Measurements from ENCODE around the gene COLQ.

COLQ gene

GRCh38 chr3:15456321-15456720 is 65.2 kb downstream of the COLQ start:
- Histone ChIP-seq H3K9ac (ENCODE audit: low read depth, low read length) (no peak overlapping the region), H3K9me3 (ENCODE audit: control insufficient read depth, insufficient read depth, low read length) (no peaks in the 10 kb centered on the region), H3K4me1 (ENCODE audit: control insufficient read depth, insufficient read depth, low read length) (no peaks in the 10 kb centered on the region), H3K4me3 (ENCODE audit: low read depth, low read length) (no peak overlapping the region), H3K27me3 (ENCODE audit: control insufficient read depth, insufficient read depth, low read length) (no peaks in the 10 kb centered on the region), H3K27ac (ENCODE audit: low read depth, low read length) (no peak overlapping the region), H3K36me3 (ENCODE audit: control insufficient read depth, insufficient read depth, low read length) (no peaks in the 10 kb centered on the region)

GRCh38 chr3:15455756-15456155 is 65.8 kb downstream of the COLQ start:
- Histone ChIP-seq H3K9me3 (ENCODE audit: control insufficient read depth, insufficient read depth, low read length) (no peaks in the 10 kb centered on the region), H3K27me3 (ENCODE audit: control insufficient read depth, insufficient read depth, low read length) (no peaks in the 10 kb centered on the region), H3K27ac (ENCODE audit: low read depth, low read length) (no peak overlapping the region), H3K4me1 (ENCODE audit: control insufficient read depth, insufficient read depth, low read length) (no peaks in the 10 kb centered on the region), H3K36me3 (ENCODE audit: control insufficient read depth, insufficient read depth, low read length) (no peaks in the 10 kb centered on the region), H3K9ac (ENCODE audit: low read depth, low read length) (no peak overlapping the region), H3K4me3 (ENCODE audit: low read depth, low read length) (no peak overlapping the region)

- Histone ChIP-seq H3K4me1 (ENCODE audit: control insufficient read depth, insufficient read depth, low read length) (no peaks in the 10 kb centered on the region), H3K4me3 (ENCODE audit: low read depth, low read length) (no peak overlapping the region), H3K9me3 (ENCODE audit: control insufficient read depth, insufficient read depth, low read length) (no peaks in the 10 kb centered on the region), H3K36me3 (ENCODE audit: control insufficient read depth, insufficient read depth, low read length) (no peaks in the 10 kb centered on the region), H3K27me3 (ENCODE audit: control insufficient read depth, insufficient read depth, low read length) (no peaks in the 10 kb centered on the region), H3K27ac (ENCODE audit: low read depth, low read length) (no peak overlapping the region), H3K9ac (ENCODE audit: low read depth, low read length) (no peak overlapping the region)
Observed at GRCh38 chr3:15454965-15455364, 66.5 kb downstream of the COLQ start.

- Histone ChIP-seq H3K27ac (ENCODE audit: low read depth, low read length) (no peak overlapping the region), H3K4me1 (ENCODE audit: control insufficient read depth, insufficient read depth, low read length) (no peaks in the 10 kb centered on the region), H3K36me3 (ENCODE audit: control insufficient read depth, insufficient read depth, low read length) (no peaks in the 10 kb centered on the region), H3K9me3 (ENCODE audit: control insufficient read depth, insufficient read depth, low read length) (no peaks in the 10 kb centered on the region), H3K4me3 (ENCODE audit: low read depth, low read length) (no peak overlapping the region), H3K9ac (ENCODE audit: low read depth, low read length) (no peak overlapping the region), H3K27me3 (ENCODE audit: control insufficient read depth, insufficient read depth, low read length) (no peaks in the 10 kb centered on the region)
Observed at GRCh38 chr3:15453991-15454625, 67.4 kb downstream of the COLQ start.

- H3K27me3 ChIP-seq (ENCODE audit: control insufficient read depth, insufficient read depth, low read length) = no peaks in the 10 kb centered on the region
- H3K4me3 ChIP-seq (ENCODE audit: low read depth, low read length) = no peak overlapping the region
- no peak overlapping the region for H3K9ac ChIP-seq (ENCODE audit: low read depth, low read length)
- H3K27ac ChIP-seq (ENCODE audit: low read depth, low read length) = no peak overlapping the region
- H3K36me3 ChIP-seq (ENCODE audit: control insufficient read depth, insufficient read depth, low read length) = no peaks in the 10 kb centered on the region
- H3K9me3 ChIP-seq (ENCODE audit: control insufficient read depth, insufficient read depth, low read length) = no peaks in the 10 kb centered on the region
- H3K4me1 ChIP-seq (ENCODE audit: control insufficient read depth, insufficient read depth, low read length) = no peaks in the 10 kb centered on the region
Observed at GRCh38 chr3:15453501-15453900, 68.0 kb downstream of the COLQ start.

GRCh38 chr3:15452961-15453360 is 68.5 kb downstream of the COLQ start:
- Histone ChIP-seq H3K27ac (ENCODE audit: low read depth, low read length) (no peak overlapping the region), H3K4me3 (ENCODE audit: low read depth, low read length) (no peak overlapping the region), H3K9me3 (ENCODE audit: control insufficient read depth, insufficient read depth, low read length) (no peaks in the 10 kb centered on the region), H3K4me1 (ENCODE audit: control insufficient read depth, insufficient read depth, low read length) (no peaks in the 10 kb centered on the region), H3K36me3 (ENCODE audit: control insufficient read depth, insufficient read depth, low read length) (no peaks in the 10 kb centered on the region), H3K27me3 (ENCODE audit: control insufficient read depth, insufficient read depth, low read length) (no peaks in the 10 kb centered on the region), H3K9ac (ENCODE audit: low read depth, low read length) (no peak overlapping the region)

GRCh38 chr3:15452156-15452555 is 69.3 kb downstream of the COLQ start:
- Histone ChIP-seq H3K27me3 (ENCODE audit: control insufficient read depth, insufficient read depth, low read length) (no peaks in the 10 kb centered on the region), H3K27ac (ENCODE audit: low read depth, low read length) (no peak overlapping the region), H3K4me1 (ENCODE audit: control insufficient read depth, insufficient read depth, low read length) (no peaks in the 10 kb centered on the region), H3K36me3 (ENCODE audit: control insufficient read depth, insufficient read depth, low read length) (no peaks in the 10 kb centered on the region), H3K4me3 (ENCODE audit: low read depth, low read length) (no peak overlapping the region), H3K9ac (ENCODE audit: low read depth, low read length) (no peak overlapping the region), H3K9me3 (ENCODE audit: control insufficient read depth, insufficient read depth, low read length) (no peaks in the 10 kb centered on the region)

GRCh38 chr3:15451216-15452113 is 70.0 kb downstream of the COLQ start:
- Histone ChIP-seq H3K27me3 (ENCODE audit: control insufficient read depth, insufficient read depth, low read length) (no peaks in the 10 kb centered on the region), H3K4me1 (ENCODE audit: control insufficient read depth, insufficient read depth, low read length) (no peaks in the 10 kb centered on the region), H3K27ac (ENCODE audit: low read depth, low read length) (no peak overlapping the region), H3K4me3 (ENCODE audit: low read depth, low read length) (no peak overlapping the region), H3K36me3 (ENCODE audit: control insufficient read depth, insufficient read depth, low read length) (no peaks in the 10 kb centered on the region), H3K9ac (ENCODE audit: low read depth, low read length) (no peak overlapping the region), H3K9me3 (ENCODE audit: control insufficient read depth, insufficient read depth, low read length) (no peaks in the 10 kb centered on the region)

GRCh38 chr3:15450438-15451215 is 70.9 kb downstream of the COLQ start:
- H3K27me3 ChIP-seq (ENCODE audit: control insufficient read depth, insufficient read depth, low read length) = no peaks in the 10 kb centered on the region
- no peak overlapping the region for H3K27ac ChIP-seq (ENCODE audit: low read depth, low read length)
- no peaks in the 10 kb centered on the region for H3K4me1 ChIP-seq (ENCODE audit: control insufficient read depth, insufficient read depth, low read length)
- no peaks in the 10 kb centered on the region for H3K36me3 ChIP-seq (ENCODE audit: control insufficient read depth, insufficient read depth, low read length)
- H3K9me3 ChIP-seq (ENCODE audit: control insufficient read depth, insufficient read depth, low read length) = no peaks in the 10 kb centered on the region
- H3K4me3 ChIP-seq (ENCODE audit: low read depth, low read length) = no peak overlapping the region
- no peak overlapping the region for H3K9ac ChIP-seq (ENCODE audit: low read depth, low read length)

GRCh38 chr3:15449489-15450224 is 71.8 kb downstream of the COLQ start:
- no peak overlapping the region for H3K27ac ChIP-seq (ENCODE audit: low read depth, low read length)

More at GRCh38 chr3:15449489-15450224, 71.8 kb downstream of the COLQ start:
- H3K9ac ChIP-seq (ENCODE audit: low read depth, low read length) = no peak overlapping the region
- no peaks in the 10 kb centered on the region for H3K9me3 ChIP-seq (ENCODE audit: control insufficient read depth, insufficient read depth, low read length)
- H3K27me3 ChIP-seq (ENCODE audit: control insufficient read depth, insufficient read depth, low read length) = no peaks in the 10 kb centered on the region
- H3K4me1 ChIP-seq (ENCODE audit: control insufficient read depth, insufficient read depth, low read length) = no peaks in the 10 kb centered on the region
- no peak overlapping the region for H3K4me3 ChIP-seq (ENCODE audit: low read depth, low read length)
- H3K36me3 ChIP-seq (ENCODE audit: control insufficient read depth, insufficient read depth, low read length) = no peaks in the 10 kb centered on the region
